Gastroesophageal sphincter (tissue), 3 donors: ENCODE results near the gene OPCML.

Source experiments
- POLR2A ChIP-seq, 2 donors: fragments of 450-650 bp; IDR thresholded peaks; one replicate each; pipeline ENCODE4 v1.6.1; 2017; ENCODE audit warnings: antibody characterized with exemption in 2 of 2, mild to moderate bottlenecking in 2 of 2, moderate library complexity in 1 of 2
- TF ChIP-seq, protein P1 (sequence below), 4 experiments: fragments of 200-600 bp in 2 of 4; fragments of 450-650 bp in 2 of 4; sonication (generic) in 1 of 4; IDR thresholded peaks; one replicate each; pipeline ENCODE4 v1.5.1; 2017 to 2019; ENCODE audit warnings: antibody characterized with exemption in 4 of 4, mild to moderate bottlenecking in 2 of 4, moderate library complexity in 2 of 4

DNA sequence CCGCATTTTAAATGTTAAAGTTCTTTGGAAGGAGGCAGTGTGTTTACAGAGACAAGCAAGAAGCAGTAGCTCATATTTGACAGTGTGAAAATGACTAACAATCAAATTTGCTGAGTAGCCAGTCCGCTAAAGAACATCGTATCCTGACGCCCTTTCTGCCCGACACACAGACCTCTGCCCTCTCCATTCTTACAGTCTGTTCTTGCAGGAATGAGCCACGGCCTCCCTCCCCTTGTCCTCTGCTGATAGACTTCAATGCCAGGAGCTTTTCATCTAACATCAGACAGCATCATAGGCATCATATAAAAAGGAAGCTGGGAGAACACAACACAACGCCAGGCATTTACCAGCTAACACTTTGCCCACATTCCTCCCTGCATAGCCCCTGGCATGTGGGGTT lies 486.0 kb downstream of the OPCML start:
- TF ChIP-seq, protein P1, sequence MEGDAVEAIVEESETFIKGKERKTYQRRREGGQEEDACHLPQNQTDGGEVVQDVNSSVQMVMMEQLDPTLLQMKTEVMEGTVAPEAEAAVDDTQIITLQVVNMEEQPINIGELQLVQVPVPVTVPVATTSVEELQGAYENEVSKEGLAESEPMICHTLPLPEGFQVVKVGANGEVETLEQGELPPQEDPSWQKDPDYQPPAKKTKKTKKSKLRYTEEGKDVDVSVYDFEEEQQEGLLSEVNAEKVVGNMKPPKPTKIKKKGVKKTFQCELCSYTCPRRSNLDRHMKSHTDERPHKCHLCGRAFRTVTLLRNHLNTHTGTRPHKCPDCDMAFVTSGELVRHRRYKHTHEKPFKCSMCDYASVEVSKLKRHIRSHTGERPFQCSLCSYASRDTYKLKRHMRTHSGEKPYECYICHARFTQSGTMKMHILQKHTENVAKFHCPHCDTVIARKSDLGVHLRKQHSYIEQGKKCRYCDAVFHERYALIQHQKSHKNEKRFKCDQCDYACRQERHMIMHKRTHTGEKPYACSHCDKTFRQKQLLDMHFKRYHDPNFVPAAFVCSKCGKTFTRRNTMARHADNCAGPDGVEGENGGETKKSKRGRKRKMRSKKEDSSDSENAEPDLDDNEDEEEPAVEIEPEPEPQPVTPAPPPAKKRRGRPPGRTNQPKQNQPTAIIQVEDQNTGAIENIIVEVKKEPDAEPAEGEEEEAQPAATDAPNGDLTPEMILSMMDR (IDR thresholded peaks at IDR 0.05): no peak
- no peak for TF ChIP-seq POLR2A (IDR thresholded peaks at IDR 0.05)
